ENCODE results near the gene RPL13.

The RPL13 gene

GRCh38 chr16:89593841-89594240 is 33.4 kb downstream of the RPL13 start:
- Mint-ChIP-seq H3K4me3 (peak overlapping the region; percentile 67), H3K27me3 (no peaks in the 10 kb centered on the region), H3K36me3 (ENCODE audit: insufficient read depth) (peaks cover 7% of the 10 kb centered on the region), H3K27ac (ENCODE audit: low read depth) (peak overlapping the region; percentile 84), H3K9me3 (no peaks in the 10 kb centered on the region), H3K4me1 (peaks cover 9% of the 10 kb centered on the region)
- ATAC-seq (replicated peaks; ENCODE audit: extremely low read depth, poor library complexity, severe bottlenecking), result peak; percentile 97
- peak; percentile 39 to 65 for DNase-seq (ENCODE audit: low spot score in 2 of 2)

- Mint-ChIP-seq H3K36me3 (ENCODE audit: insufficient read depth) (peaks cover 7% of the 10 kb centered on the region), H3K27me3 (no peaks in the 10 kb centered on the region), H3K9me3 (no peaks in the 10 kb centered on the region), H3K27ac (ENCODE audit: low read depth) (no peak overlapping the region), H3K4me3 (no peak overlapping the region), H3K4me1 (peaks cover 14% of the 10 kb centered on the region)
- DNase-seq (ENCODE audit: low spot score in 2 of 2) (no peak), ATAC-seq (replicated peaks; ENCODE audit: extremely low read depth, poor library complexity, severe bottlenecking) (no peak)
These were observed 35.0 kb downstream of the RPL13 start for GRCh38 chr16:89595330-89596060.

GRCh38 chr16:89596061-89596689 is 35.7 kb downstream of the RPL13 start:
- no peaks in the 10 kb centered on the region for H3K27me3 Mint-ChIP-seq
- H3K4me1 Mint-ChIP-seq, result peaks cover 14% of the 10 kb centered on the region
- H3K9me3 Mint-ChIP-seq, result no peaks in the 10 kb centered on the region
- no peak overlapping the region for H3K27ac Mint-ChIP-seq (ENCODE audit: low read depth)
- DNase-seq (ENCODE audit: low spot score in 2 of 2) (no peak), ATAC-seq (replicated peaks; ENCODE audit: extremely low read depth, poor library complexity, severe bottlenecking) (no peak)
- H3K36me3 Mint-ChIP-seq (ENCODE audit: insufficient read depth), result peaks cover 7% of the 10 kb centered on the region
- H3K4me3 Mint-ChIP-seq, result no peak overlapping the region

GRCh38 chr16:89596957-89597649 is 36.6 kb downstream of the RPL13 start:
- DNase-seq (ENCODE audit: low spot score in 2 of 2) (no peak), ATAC-seq (replicated peaks; ENCODE audit: extremely low read depth, poor library complexity, severe bottlenecking) (no peak)
- Mint-ChIP-seq H3K4me1 (peaks cover 15% of the 10 kb centered on the region), H3K36me3 (ENCODE audit: insufficient read depth) (peaks cover 7% of the 10 kb centered on the region), H3K27me3 (no peaks in the 10 kb centered on the region), H3K9me3 (no peaks in the 10 kb centered on the region), H3K27ac (ENCODE audit: low read depth) (no peak overlapping the region), H3K4me3 (no peak overlapping the region)

- Mint-ChIP-seq H3K36me3 (ENCODE audit: insufficient read depth) (peaks cover 7% of the 10 kb centered on the region), H3K4me1 (peaks cover 25% of the 10 kb centered on the region), H3K27me3 (no peaks in the 10 kb centered on the region), H3K4me3 (no peak overlapping the region), H3K27ac (ENCODE audit: low read depth) (no peak overlapping the region), H3K9me3 (no peaks in the 10 kb centered on the region)
- DNase-seq (ENCODE audit: low spot score in 2 of 2) (no peak), ATAC-seq (replicated peaks; ENCODE audit: extremely low read depth, poor library complexity, severe bottlenecking) (no peak)
These were observed 37.7 kb downstream of the RPL13 start for GRCh38 chr16:89598199-89598598.

GRCh38 chr16:89599451-89599858 is 39.0 kb downstream of the RPL13 start:
- Mint-ChIP-seq H3K27me3 (no peaks in the 10 kb centered on the region), H3K4me1 (peaks cover 16% of the 10 kb centered on the region), H3K9me3 (no peaks in the 10 kb centered on the region), H3K36me3 (ENCODE audit: insufficient read depth) (no peaks in the 10 kb centered on the region), H3K27ac (ENCODE audit: low read depth) (no peak overlapping the region), H3K4me3 (no peak overlapping the region)
- DNase-seq (ENCODE audit: low spot score in 2 of 2) (peak in 1 of 2 donors; percentile 45), ATAC-seq (replicated peaks; ENCODE audit: extremely low read depth, poor library complexity, severe bottlenecking) (peak; percentile 52)

- ATAC-seq (replicated peaks; ENCODE audit: extremely low read depth, poor library complexity, severe bottlenecking) (no peak), DNase-seq (ENCODE audit: low spot score in 2 of 2) (no peak)
- Mint-ChIP-seq H3K9me3 (no peaks in the 10 kb centered on the region), H3K27me3 (no peaks in the 10 kb centered on the region), H3K36me3 (ENCODE audit: insufficient read depth) (peaks cover 1% of the 10 kb centered on the region), H3K27ac (ENCODE audit: low read depth) (no peak overlapping the region), H3K4me3 (no peak overlapping the region), H3K4me1 (peaks cover 16% of the 10 kb centered on the region)
These were observed 39.4 kb downstream of the RPL13 start for GRCh38 chr16:89599902-89600301.

- DNase-seq (ENCODE audit: low spot score in 2 of 2), result no peak
- Mint-ChIP-seq H3K27me3 (no peaks in the 10 kb centered on the region), H3K27ac (ENCODE audit: low read depth) (no peak overlapping the region), H3K4me1 (peaks cover 16% of the 10 kb centered on the region), H3K36me3 (ENCODE audit: insufficient read depth) (peaks cover 1% of the 10 kb centered on the region), H3K4me3 (no peak overlapping the region), H3K9me3 (no peaks in the 10 kb centered on the region)
- ATAC-seq (replicated peaks; ENCODE audit: extremely low read depth, poor library complexity, severe bottlenecking), result no peak
These were observed 39.9 kb downstream of the RPL13 start for GRCh38 chr16:89600427-89600826.

GRCh38 chr16:89600956-89601355 is 40.5 kb downstream of the RPL13 start:
- H3K9me3 Mint-ChIP-seq, result no peaks in the 10 kb centered on the region
- peaks cover 16% of the 10 kb centered on the region for H3K4me1 Mint-ChIP-seq
- DNase-seq (ENCODE audit: low spot score in 2 of 2) (no peak), ATAC-seq (replicated peaks; ENCODE audit: extremely low read depth, poor library complexity, severe bottlenecking) (no peak)
- no peaks in the 10 kb centered on the region for H3K27me3 Mint-ChIP-seq
- peaks cover 1% of the 10 kb centered on the region for H3K36me3 Mint-ChIP-seq (ENCODE audit: insufficient read depth)
- H3K4me3 Mint-ChIP-seq, result no peak overlapping the region
- no peak overlapping the region for H3K27ac Mint-ChIP-seq (ENCODE audit: low read depth)

- ATAC-seq (replicated peaks; ENCODE audit: extremely low read depth, poor library complexity, severe bottlenecking), result no peak
- Mint-ChIP-seq H3K9me3 (no peaks in the 10 kb centered on the region), H3K4me3 (no peak overlapping the region), H3K36me3 (ENCODE audit: insufficient read depth) (peaks cover 1% of the 10 kb centered on the region), H3K27ac (ENCODE audit: low read depth) (no peak overlapping the region), H3K4me1 (peaks cover 16% of the 10 kb centered on the region), H3K27me3 (no peaks in the 10 kb centered on the region)
- no peak for DNase-seq (ENCODE audit: low spot score in 2 of 2)
These were observed 41.4 kb downstream of the RPL13 start for GRCh38 chr16:89601906-89602272.

- Mint-ChIP-seq H3K36me3 (ENCODE audit: insufficient read depth) (peaks cover 1% of the 10 kb centered on the region), H3K9me3 (no peaks in the 10 kb centered on the region), H3K4me3 (peak overlapping the region; percentile 38), H3K27ac (ENCODE audit: low read depth) (peak overlapping the region; percentile 49), H3K27me3 (no peaks in the 10 kb centered on the region), H3K4me1 (peaks cover 16% of the 10 kb centered on the region)
- DNase-seq (ENCODE audit: low spot score in 2 of 2) (peak in 1 of 2 donors; percentile 40), ATAC-seq (replicated peaks; ENCODE audit: extremely low read depth, poor library complexity, severe bottlenecking) (peak; percentile 84)
These were observed 41.9 kb downstream of the RPL13 start for GRCh38 chr16:89602273-89602951.

GRCh38 chr16:89602952-89603590 is 42.6 kb downstream of the RPL13 start:
- peaks cover 16% of the 10 kb centered on the region for H3K4me1 Mint-ChIP-seq
- peak overlapping the region; percentile 49 for H3K27ac Mint-ChIP-seq (ENCODE audit: low read depth)

More at GRCh38 chr16:89602952-89603590, 42.6 kb downstream of the RPL13 start:
- DNase-seq (ENCODE audit: low spot score in 2 of 2) (no peak), ATAC-seq (replicated peaks; ENCODE audit: extremely low read depth, poor library complexity, severe bottlenecking) (no peak)
- H3K36me3 Mint-ChIP-seq (ENCODE audit: insufficient read depth), result peaks cover 1% of the 10 kb centered on the region
- peak overlapping the region; percentile 38 for H3K4me3 Mint-ChIP-seq
- H3K27me3 Mint-ChIP-seq, result no peaks in the 10 kb centered on the region
- no peaks in the 10 kb centered on the region for H3K9me3 Mint-ChIP-seq
